ENCODE results near the gene DCLRE1B. TPM values are rescaled to one million over a fixed set of nuclear protein-coding genes. Genes with fewer than 3 reads are reported as not detected.

Gene DCLRE1B
- total RNA-seq, 4 donors from 2014 or later, result 1.4 to 3.3 (median 1.7) TPM

GRCh38 chr1:113874012-113874879, 30.9 kb upstream of the DCLRE1B start:
- no peaks in the 10 kb centered on the region for H3K36me3 ChIP-seq
- no peaks in the 10 kb centered on the region for H3K4me1 ChIP-seq
- no peak for DNase-seq
- TF ChIP-seq, protein P1, sequence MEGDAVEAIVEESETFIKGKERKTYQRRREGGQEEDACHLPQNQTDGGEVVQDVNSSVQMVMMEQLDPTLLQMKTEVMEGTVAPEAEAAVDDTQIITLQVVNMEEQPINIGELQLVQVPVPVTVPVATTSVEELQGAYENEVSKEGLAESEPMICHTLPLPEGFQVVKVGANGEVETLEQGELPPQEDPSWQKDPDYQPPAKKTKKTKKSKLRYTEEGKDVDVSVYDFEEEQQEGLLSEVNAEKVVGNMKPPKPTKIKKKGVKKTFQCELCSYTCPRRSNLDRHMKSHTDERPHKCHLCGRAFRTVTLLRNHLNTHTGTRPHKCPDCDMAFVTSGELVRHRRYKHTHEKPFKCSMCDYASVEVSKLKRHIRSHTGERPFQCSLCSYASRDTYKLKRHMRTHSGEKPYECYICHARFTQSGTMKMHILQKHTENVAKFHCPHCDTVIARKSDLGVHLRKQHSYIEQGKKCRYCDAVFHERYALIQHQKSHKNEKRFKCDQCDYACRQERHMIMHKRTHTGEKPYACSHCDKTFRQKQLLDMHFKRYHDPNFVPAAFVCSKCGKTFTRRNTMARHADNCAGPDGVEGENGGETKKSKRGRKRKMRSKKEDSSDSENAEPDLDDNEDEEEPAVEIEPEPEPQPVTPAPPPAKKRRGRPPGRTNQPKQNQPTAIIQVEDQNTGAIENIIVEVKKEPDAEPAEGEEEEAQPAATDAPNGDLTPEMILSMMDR (IDR thresholded peaks at IDR 0.05 in 4 of 5, conservative IDR thresholded peaks at IDR 0.05 in 1 of 5), result no peak
- TF ChIP-seq POLR2A (IDR thresholded peaks at IDR 0.05), result no peak
- no peak overlapping the region for H3K4me3 ChIP-seq
- no peak overlapping the region for H3K27ac ChIP-seq
- intact Hi-C loops (cut with DNase I; ENCODE audit: low total_unique reads) (no loop called here), in situ Hi-C loops (cut with MboI; ENCODE audit: low sequenced_read_pairs in 4 of 4) (no loop called here)
- ATAC-seq, result no peak
- H3K27me3 ChIP-seq, result no peaks in the 10 kb centered on the region
- no peaks in the 10 kb centered on the region for H3K9me3 ChIP-seq

GRCh38 chr1:113875714-113876113, 29.4 kb upstream of the DCLRE1B start:
- TF ChIP-seq, protein P1 (IDR thresholded peaks at IDR 0.05 in 4 of 5, conservative IDR thresholded peaks at IDR 0.05 in 1 of 5), result no peak
- TF ChIP-seq POLR2A (IDR thresholded peaks at IDR 0.05), result no peak
- intact Hi-C loops (cut with DNase I; ENCODE audit: low total_unique reads), result no loop called here
- ATAC-seq (no peak), DNase-seq (no peak)
- Histone ChIP-seq H3K27me3 (no peaks in the 10 kb centered on the region), H3K4me3 (no peak overlapping the region), H3K27ac (no peak overlapping the region), H3K36me3 (no peaks in the 10 kb centered on the region), H3K9me3 (no peaks in the 10 kb centered on the region), H3K4me1 (no peaks in the 10 kb centered on the region)
- in situ Hi-C loops (cut with MboI; ENCODE audit: low sequenced_read_pairs in 4 of 4), result no loop called here

DNA sequence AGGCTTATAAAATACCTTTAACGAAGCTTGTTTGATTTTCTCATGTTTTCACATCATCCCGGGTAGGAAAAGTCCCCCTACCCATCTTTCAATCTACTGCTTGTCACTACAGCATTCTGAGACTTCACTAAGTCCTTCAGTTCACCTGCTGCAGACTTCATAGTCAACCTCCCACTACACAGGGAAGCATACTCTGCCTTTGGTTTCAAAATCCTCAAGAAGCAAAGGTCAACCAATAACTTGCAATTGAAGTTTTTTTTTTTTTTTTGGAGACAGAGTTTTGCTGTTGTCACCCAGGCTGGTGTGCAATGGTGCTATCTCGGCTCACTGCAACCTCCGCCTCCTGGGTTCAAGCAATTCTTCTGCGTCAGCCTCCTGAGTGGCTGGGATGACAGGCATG, 28.9 kb upstream of the DCLRE1B start:
- ATAC-seq, result no peak
- Histone ChIP-seq H3K4me3 (no peak overlapping the region), H3K4me1 (peaks cover 0 to 4% of the 10 kb centered on the region in 2 donors), H3K27me3 (no peaks in the 10 kb centered on the region), H3K27ac (no peak overlapping the region), H3K9me3 (no peaks in the 10 kb centered on the region), H3K36me3 (no peaks in the 10 kb centered on the region)
- no peak for TF ChIP-seq POLR2A (IDR thresholded peaks at IDR 0.05)
- TF ChIP-seq, protein P1 (IDR thresholded peaks at IDR 0.05 in 4 of 5, conservative IDR thresholded peaks at IDR 0.05 in 1 of 5), result no peak
- in situ Hi-C loops (cut with MboI; ENCODE audit: low sequenced_read_pairs in 4 of 4), result no loop called here
- intact Hi-C loops (cut with DNase I; ENCODE audit: low total_unique reads), result no loop called here
- DNase-seq, result no peak

DNA sequence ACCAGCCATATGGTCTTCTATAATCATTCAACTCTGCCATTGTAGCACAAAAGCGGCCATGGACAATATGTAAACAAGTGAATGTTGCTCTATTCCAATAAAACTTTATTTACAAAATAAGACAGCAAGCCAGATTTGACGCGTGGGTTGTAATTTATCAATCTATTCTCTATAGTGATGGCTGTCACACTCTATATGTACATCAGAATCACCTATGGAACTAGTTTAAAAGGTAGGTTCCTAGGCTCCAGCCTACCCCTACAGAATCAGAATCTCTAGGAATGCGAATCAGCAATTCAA, 25.4 kb upstream of the DCLRE1B start:
- intact Hi-C loops (cut with DNase I; ENCODE audit: low total_unique reads), result no loop called here
- Histone ChIP-seq H3K36me3 (no peaks in the 10 kb centered on the region), H3K4me3 (no peak overlapping the region), H3K9me3 (no peaks in the 10 kb centered on the region), H3K27me3 (no peaks in the 10 kb centered on the region), H3K27ac (no peak overlapping the region), H3K4me1 (peaks cover 5 to 14% of the 10 kb centered on the region in 2 donors)
- in situ Hi-C loops (cut with MboI; ENCODE audit: low sequenced_read_pairs in 4 of 4), result no loop called here
- no peak for TF ChIP-seq POLR2A (IDR thresholded peaks at IDR 0.05)
- TF ChIP-seq, protein P1 (IDR thresholded peaks at IDR 0.05 in 4 of 5, conservative IDR thresholded peaks at IDR 0.05 in 1 of 5), result no peak
- DNase-seq (no peak), ATAC-seq (no peak)
